Breast epithelium (tissue), 4 donors: ENCODE results near the gene SH2D3A. TPM values are rescaled to one million over a fixed set of nuclear protein-coding genes. Genes with fewer than 3 reads are reported as not detected.
"Not testable (repeated sequence)": the region's sequence is repeated elsewhere in the genome, so short reads cannot be mapped to it uniquely, and the experiment has no call there.

Experiments
- DNase-seq, 2 donors: peaks; one replicate each; pipeline ENCODE4 v3.0.0-alpha.2; 2019; ENCODE audit warnings: low spot score in 2 of 2
- H3K27ac ChIP-seq, 2 donors: fragments of 200-600 bp; sonication (generic) in 1 of 2; one replicate each; pipeline ENCODE4 v1.5.1; 2016 to 2019; ENCODE audit warnings: mild to moderate bottlenecking in 1 of 2
- H3K27me3 ChIP-seq, 2 donors: fragments of 200-600 bp; sonication (generic) in 1 of 2; one replicate each; pipeline versions ENCODE4 v1.5.1 to v1.6.0; 2017 to 2019; ENCODE audit warnings: control low read depth in 1 of 2, mild to moderate bottlenecking in 1 of 2
- H3K36me3 ChIP-seq: fragments of 200-600 bp; one replicate; pipeline ENCODE4 v1.5.1; 2019
- H3K4me1 ChIP-seq, 2 donors: fragments of 200-600 bp; sonication (generic); one replicate each; pipeline ENCODE4 v1.5.1; 2016 to 2019; ENCODE audit warnings: control low read depth in 1 of 2
- H3K4me3 ChIP-seq, 3 donors: fragments of 200-600 bp; sonication (generic); 1 replicate in 2 of 3; 2 replicates in 1 of 3; pipeline ENCODE4 v1.5.1; 2016 to 2019; ENCODE audit warnings: mild to moderate bottlenecking in 3 of 3, moderate library complexity in 2 of 3
- H3K9me3 ChIP-seq, 2 donors: fragments of 200-600 bp; sonication (generic) in 1 of 2; one replicate each; pipeline ENCODE4 v1.5.1; 2016 to 2019; ENCODE audit warnings: control low read depth in 1 of 2
- POLR2A ChIP-seq: fragments of 450-650 bp; IDR thresholded peaks from one replicate; pipeline ENCODE4 v1.6.1; 2016; ENCODE audit warnings: antibody characterized with exemption, mild to moderate bottlenecking, moderate library complexity
- POLR2AphosphoS5 ChIP-seq, 3 donors: sonication (generic); formaldehyde crosslinking; IDR thresholded peaks; one replicate each; pipeline ENCODE4 v1.6.1; 2017; ENCODE audit warnings: antibody characterized with exemption in 3 of 3
- intact Hi-C: fragments of 100-400 bp; cut with DNase I; formaldehyde crosslinking; loops from one replicate; pipeline ENCODE4 v1.15.1; 2023; ENCODE audit warnings: low total_unique reads
- total RNA-seq, 3 donors: library from RNA; depleted of rRNA; stranded (reverse); fragments of >200 nt; gene quantifications; one replicate each; pipeline ENCODE4 v1.1.0, GENCODE V29; 2016
- TF ChIP-seq, protein P1 (sequence below), 3 donors: fragments of 450-650 bp; IDR thresholded peaks; one replicate each; pipeline ENCODE4 v1.5.1; 2016 to 2017; ENCODE audit warnings: antibody characterized with exemption in 3 of 3, mild to moderate bottlenecking in 3 of 3, moderate library complexity in 3 of 3

The SH2D3A gene
- total RNA-seq, 3 donors from 2014 or later: 0.96 to 38.2 (median 18.4) TPM

DNA sequence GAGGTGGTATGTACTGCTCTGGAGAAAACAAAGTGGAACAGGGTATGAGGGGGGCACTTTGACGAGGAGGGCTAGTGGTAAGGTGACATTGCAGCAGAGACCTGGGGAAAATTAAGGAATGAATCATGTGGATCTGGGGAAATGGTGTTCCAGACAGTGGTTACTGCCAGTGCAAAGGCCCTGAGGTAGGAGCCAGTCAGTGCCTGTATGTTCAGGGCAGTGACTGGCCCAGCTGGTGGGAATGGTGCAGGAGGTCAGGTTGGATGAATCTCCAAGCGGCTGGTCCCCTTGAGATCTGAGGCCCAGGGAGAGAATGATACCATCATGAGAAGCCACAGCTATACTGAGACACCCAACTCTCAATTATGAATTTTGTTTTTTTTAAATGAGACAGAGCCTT lies 10.2 kb upstream of the SH2D3A start:
- intact Hi-C loops: no loop called here
- DNase-seq: no peak
- TF ChIP-seq POLR2AphosphoS5 (IDR thresholded peaks at IDR 0.05): no peak
- TF ChIP-seq, protein P1, sequence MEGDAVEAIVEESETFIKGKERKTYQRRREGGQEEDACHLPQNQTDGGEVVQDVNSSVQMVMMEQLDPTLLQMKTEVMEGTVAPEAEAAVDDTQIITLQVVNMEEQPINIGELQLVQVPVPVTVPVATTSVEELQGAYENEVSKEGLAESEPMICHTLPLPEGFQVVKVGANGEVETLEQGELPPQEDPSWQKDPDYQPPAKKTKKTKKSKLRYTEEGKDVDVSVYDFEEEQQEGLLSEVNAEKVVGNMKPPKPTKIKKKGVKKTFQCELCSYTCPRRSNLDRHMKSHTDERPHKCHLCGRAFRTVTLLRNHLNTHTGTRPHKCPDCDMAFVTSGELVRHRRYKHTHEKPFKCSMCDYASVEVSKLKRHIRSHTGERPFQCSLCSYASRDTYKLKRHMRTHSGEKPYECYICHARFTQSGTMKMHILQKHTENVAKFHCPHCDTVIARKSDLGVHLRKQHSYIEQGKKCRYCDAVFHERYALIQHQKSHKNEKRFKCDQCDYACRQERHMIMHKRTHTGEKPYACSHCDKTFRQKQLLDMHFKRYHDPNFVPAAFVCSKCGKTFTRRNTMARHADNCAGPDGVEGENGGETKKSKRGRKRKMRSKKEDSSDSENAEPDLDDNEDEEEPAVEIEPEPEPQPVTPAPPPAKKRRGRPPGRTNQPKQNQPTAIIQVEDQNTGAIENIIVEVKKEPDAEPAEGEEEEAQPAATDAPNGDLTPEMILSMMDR (IDR thresholded peaks at IDR 0.05): no peak
- H3K36me3 ChIP-seq: no peaks in the 10 kb centered on the region
- H3K4me1 ChIP-seq: no peaks in the 10 kb centered on the region
- no peaks in the 10 kb centered on the region for H3K27me3 ChIP-seq
- no peaks in the 10 kb centered on the region for H3K9me3 ChIP-seq
- no peak overlapping the region for H3K27ac ChIP-seq
- no peak overlapping the region for H3K4me3 ChIP-seq

DNA sequence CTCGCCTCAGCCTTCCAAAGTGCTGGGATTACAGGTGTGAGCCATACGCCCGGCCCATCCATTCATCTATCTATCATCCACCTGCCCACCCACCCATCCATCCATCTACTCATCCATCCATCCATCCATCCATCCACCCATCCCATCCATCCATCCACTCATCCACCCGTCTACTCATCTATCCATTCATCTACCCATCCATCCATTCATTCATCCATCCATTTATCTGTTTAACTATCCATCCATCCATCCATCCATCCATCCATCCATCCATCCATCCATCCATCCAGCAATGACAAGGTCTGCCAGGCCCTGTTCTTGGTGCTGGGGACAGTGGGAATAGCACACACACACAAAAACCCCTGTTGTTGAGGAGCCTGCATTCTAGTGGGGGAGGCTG lies 9.8 kb upstream of the SH2D3A start:
- no peak overlapping the region for H3K27ac ChIP-seq
- intact Hi-C loops: no loop called here

DNA sequence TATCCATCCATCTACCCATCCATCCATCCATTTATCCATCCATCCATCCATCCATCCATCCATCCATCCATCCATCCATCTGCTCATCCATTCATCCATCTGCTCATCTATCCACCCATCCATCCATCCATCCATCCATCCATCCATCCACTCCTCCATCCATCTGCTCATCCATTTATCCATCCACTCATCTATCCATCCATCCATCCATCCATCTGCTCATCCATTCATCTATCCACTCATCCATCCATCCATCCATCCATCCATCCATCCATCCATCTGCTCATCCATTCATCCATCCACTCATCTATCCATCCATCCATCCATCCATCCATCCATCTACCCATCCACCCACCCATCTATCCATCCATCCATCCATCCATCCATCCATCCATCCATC lies 8.8 kb upstream of the SH2D3A start:
- H3K4me3 ChIP-seq, H3K27ac ChIP-seq, intact Hi-C loops, H3K4me1 ChIP-seq, H3K36me3 ChIP-seq, DNase-seq, H3K9me3 ChIP-seq, H3K27me3 ChIP-seq: not testable (repeated sequence)

More for the DNA sequence above, 9.8 kb upstream of the SH2D3A start:
- no peak for DNase-seq
- H3K4me1 ChIP-seq: no peaks in the 10 kb centered on the region
- no peaks in the 10 kb centered on the region for H3K36me3 ChIP-seq
- TF ChIP-seq, protein P1 (IDR thresholded peaks at IDR 0.05): no peak
- TF ChIP-seq POLR2AphosphoS5 (IDR thresholded peaks at IDR 0.05) (no peak), POLR2A (no peak)
- no peaks in the 10 kb centered on the region for H3K27me3 ChIP-seq
- no peaks in the 10 kb centered on the region for H3K9me3 ChIP-seq
- H3K4me3 ChIP-seq: no peak overlapping the region

DNA sequence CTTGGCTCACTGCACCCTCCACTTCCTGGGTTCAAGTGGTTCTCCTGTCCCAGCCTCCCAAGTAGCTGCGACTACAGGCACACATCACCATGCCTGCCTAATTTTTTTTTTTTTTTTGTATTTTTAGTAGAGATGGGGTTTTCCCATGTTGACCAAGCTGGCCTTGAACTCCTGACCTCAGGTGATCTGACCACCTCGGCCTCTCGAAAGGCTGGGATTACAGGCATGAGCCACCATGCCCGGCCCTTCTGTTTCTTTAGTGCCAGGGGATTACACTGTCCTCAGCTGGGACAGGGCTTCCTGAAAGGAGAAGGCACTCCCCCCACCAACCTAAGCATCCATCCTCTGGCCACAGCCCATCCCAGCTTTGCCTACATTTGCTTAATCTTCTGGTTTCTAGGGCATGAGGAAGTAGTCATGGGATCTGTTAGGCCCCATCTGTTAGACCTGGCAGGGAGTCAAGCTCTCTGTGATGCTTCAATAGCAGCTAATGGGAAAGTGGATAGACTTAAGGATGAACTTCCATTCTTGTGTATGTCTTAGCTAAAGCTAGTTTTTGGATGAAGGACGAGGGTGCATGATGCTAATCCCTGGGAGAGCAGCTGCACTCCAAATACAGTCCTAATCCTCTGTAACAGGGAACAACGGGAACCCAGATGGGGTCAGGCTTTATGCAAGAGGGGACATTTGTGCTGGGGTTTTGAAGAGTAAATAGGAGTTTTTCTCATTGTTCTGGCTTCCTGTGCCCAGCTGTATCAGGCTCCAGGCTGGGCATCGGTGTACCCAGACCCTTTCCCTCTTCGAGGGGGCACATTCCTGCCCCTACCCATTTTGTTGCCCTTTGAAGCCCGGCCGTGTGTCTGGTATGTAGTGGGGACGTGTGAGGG lies 7.8 kb upstream of the SH2D3A start:
- TF ChIP-seq POLR2A: no peak
- no peak for TF ChIP-seq POLR2AphosphoS5 (IDR thresholded peaks at IDR 0.05)
- TF ChIP-seq, protein P1 (IDR thresholded peaks at IDR 0.05): no peak
- Histone ChIP-seq H3K9me3 (no peaks in the 10 kb centered on the region), H3K27ac (no peak overlapping the region), H3K4me3 (no peak overlapping the region), H3K27me3 (no peaks in the 10 kb centered on the region), H3K4me1 (no peaks in the 10 kb centered on the region), H3K36me3 (no peaks in the 10 kb centered on the region)
- no peak for DNase-seq
- intact Hi-C loops: no loop called here

DNA sequence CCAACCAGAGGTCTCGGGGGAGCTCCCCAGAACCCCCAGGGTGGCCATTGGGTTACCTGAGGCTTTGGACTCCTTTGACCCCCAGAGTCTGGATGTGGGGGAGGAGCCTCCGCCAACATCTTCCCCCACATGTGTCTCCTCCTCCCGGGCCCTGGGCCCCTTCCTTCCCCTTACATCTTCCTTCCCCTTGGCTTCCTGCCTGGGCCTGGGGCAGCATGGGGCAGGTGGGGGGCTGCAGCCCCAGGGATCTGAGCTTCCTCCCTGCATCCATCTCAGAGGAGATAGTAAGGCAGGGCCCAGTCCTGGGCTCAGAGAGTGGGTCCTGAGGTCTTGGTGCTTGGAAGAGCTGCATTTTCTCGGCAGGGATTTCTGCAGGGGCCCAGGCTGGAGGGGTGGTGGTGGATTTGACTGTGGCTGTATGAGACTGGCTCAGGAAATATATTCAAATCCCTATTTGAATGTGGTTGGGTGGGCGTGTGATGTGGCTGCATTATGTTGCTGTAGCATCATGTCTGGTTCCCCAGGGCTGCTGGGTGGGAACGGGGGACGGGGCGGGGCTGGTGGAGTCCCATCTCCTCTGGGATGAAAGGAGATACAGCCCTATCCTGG lies 6.2 kb upstream of the SH2D3A start:
- Histone ChIP-seq H3K4me1 (no peaks in the 10 kb centered on the region), H3K27ac (no peak overlapping the region), H3K4me3 (peak overlapping the region; percentile 43 to 56 (median 47)), H3K36me3 (no peaks in the 10 kb centered on the region), H3K9me3 (no peaks in the 10 kb centered on the region), H3K27me3 (no peaks in the 10 kb centered on the region)
- TF ChIP-seq, protein P1 (IDR thresholded peaks at IDR 0.05): no peak
- TF ChIP-seq POLR2A (no peak), POLR2AphosphoS5 (IDR thresholded peaks at IDR 0.05) (no peak)
- intact Hi-C loops: no loop called here
- DNase-seq: no peak
